B cell (primary cell): ENCODE data around the gene PPIP5K2.

Experiments used
- EZH2 ChIP-seq: IDR thresholded peaks from 2 replicates; pipeline ENCODE4 v1.6.1; 2012; ENCODE audit warnings: borderline replicate concordance, low read depth, mild to moderate bottlenecking, moderate library complexity, low read length; ENCODE audit not compliant: insufficient read depth, poor library complexity, severe bottlenecking
- TF ChIP-seq, protein P1 (sequence below): fragments of 200-600 bp; IDR thresholded peaks from one replicate; pipeline ENCODE4 v1.8.0; 2022; ENCODE audit warnings: antibody characterized with exemption, mild to moderate bottlenecking

DNA sequence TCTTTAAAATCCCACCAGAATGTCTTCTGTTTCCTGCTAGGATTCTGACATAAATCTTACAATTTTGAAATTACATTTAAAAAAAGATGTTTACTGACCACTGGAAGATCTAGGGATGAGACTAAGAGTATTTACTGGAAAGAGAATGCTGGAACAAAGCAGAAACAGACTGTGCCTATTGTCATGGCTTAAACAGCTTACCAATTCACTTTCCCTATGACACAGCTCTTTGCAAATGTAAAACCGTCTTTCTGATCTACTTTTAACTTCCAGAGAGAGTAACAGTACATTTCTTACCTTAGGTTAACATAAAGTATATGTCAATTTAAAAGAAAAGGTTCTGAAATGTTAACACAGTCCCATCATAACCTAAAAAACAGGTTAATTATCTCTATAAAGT is 10.8 kb upstream of the PPIP5K2 start:
- TF ChIP-seq, protein P1, sequence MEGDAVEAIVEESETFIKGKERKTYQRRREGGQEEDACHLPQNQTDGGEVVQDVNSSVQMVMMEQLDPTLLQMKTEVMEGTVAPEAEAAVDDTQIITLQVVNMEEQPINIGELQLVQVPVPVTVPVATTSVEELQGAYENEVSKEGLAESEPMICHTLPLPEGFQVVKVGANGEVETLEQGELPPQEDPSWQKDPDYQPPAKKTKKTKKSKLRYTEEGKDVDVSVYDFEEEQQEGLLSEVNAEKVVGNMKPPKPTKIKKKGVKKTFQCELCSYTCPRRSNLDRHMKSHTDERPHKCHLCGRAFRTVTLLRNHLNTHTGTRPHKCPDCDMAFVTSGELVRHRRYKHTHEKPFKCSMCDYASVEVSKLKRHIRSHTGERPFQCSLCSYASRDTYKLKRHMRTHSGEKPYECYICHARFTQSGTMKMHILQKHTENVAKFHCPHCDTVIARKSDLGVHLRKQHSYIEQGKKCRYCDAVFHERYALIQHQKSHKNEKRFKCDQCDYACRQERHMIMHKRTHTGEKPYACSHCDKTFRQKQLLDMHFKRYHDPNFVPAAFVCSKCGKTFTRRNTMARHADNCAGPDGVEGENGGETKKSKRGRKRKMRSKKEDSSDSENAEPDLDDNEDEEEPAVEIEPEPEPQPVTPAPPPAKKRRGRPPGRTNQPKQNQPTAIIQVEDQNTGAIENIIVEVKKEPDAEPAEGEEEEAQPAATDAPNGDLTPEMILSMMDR: no peak
- TF ChIP-seq EZH2: no peak
